ENCODE results near the gene ZMYND11.
"Not testable (repeated sequence)": the region's sequence is repeated elsewhere in the genome, so short reads cannot be mapped to it uniquely, and the experiment has no call there.

ZMYND11 gene

DNA sequence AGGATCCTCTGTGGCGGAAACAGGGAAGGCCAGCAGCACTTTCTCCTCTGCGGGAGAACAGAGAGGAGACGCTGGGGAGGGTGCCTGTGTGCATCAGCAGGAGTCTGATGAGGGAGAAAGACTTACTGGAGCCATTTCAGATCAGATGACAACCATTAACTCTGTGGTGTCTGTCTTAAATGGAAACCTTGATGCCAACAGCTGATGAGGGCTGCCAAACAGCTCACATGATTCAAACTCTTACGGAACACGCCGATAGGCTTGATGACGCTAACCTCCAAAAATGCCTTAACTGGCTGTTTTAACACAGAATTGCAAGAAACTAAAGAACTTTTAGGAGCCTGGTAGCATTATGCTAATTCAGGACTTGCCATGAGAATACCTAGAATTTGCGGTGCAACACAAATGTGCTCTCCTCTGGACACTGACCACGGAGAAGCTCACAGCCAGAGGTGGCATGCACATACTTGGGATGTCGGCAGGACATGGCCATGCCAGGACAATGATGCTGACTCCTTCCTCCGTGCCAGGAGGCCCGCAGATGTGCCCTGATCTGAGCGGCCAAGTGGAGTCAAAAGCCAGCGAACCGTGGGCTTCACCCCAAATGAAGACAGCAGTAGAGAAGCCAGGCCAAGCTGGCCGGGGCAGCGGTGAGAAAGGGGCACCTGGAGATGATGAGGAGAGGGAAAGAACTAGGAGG is 154.9 kb downstream of the ZMYND11 start:
- DNase-seq (ENCODE audit: low read depth in 2 of 2) = peak in 1 of 2 donors; percentile 85
- TF ChIP-seq, protein P1, sequence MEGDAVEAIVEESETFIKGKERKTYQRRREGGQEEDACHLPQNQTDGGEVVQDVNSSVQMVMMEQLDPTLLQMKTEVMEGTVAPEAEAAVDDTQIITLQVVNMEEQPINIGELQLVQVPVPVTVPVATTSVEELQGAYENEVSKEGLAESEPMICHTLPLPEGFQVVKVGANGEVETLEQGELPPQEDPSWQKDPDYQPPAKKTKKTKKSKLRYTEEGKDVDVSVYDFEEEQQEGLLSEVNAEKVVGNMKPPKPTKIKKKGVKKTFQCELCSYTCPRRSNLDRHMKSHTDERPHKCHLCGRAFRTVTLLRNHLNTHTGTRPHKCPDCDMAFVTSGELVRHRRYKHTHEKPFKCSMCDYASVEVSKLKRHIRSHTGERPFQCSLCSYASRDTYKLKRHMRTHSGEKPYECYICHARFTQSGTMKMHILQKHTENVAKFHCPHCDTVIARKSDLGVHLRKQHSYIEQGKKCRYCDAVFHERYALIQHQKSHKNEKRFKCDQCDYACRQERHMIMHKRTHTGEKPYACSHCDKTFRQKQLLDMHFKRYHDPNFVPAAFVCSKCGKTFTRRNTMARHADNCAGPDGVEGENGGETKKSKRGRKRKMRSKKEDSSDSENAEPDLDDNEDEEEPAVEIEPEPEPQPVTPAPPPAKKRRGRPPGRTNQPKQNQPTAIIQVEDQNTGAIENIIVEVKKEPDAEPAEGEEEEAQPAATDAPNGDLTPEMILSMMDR (IDR thresholded peaks at IDR 0.05; ENCODE audit: low read depth, low read length) = no peak
- no peak overlapping the region for H3K4me3 ChIP-seq (replicated peaks in 1 of 2; ENCODE audit: low read depth in 2 of 2, low read length in 2 of 2)

DNA sequence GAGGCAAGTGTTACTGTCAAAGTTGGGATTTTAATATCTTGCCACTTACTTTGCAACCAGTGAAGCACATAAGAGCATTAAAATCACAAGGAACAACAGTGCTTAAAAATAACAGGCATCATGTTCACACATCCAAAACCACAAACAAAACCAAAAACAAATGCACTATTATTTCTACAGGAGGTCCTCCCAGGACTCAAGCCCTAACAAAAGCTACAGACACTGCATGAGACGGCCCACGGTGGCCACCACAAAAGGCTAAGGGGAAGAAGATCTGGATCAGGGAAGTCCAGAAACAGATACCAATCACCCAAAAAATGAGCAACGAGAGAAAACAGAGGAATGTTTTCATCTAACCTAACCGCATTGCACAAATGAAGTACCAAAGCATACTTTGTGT is 158.4 kb downstream of the ZMYND11 start:
- TF ChIP-seq, protein P1 (IDR thresholded peaks at IDR 0.05; ENCODE audit: low read depth, low read length) = no peak
- no peak for DNase-seq (ENCODE audit: low read depth in 2 of 2)
- H3K4me3 ChIP-seq (replicated peaks in 1 of 2; ENCODE audit: low read depth in 2 of 2, low read length in 2 of 2) = no peak overlapping the region

DNA sequence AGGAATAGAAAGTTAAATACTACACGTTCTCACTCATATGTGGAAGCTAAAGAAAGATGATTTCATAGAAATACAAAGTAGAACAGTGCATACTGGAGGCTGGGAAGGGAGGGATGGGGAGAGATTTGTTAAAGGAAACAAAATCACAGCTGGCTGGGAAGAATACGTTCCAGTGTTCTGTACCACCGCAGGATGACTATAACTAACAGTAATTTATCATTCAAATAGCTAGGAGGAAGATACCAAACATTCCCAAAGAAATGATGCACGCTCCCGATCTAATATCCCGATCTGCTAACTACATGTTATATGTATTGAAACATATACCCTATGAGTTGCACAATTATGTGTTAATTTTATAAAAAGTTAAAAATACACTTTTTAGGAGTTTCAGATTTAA is 162.3 kb downstream of the ZMYND11 start:
- peak; percentile 39 to 63 for DNase-seq (ENCODE audit: low read depth in 2 of 2)
- H3K4me3 ChIP-seq (replicated peaks in 1 of 2; ENCODE audit: low read depth in 2 of 2, low read length in 2 of 2) = peak overlapping the region in 1 of 2 donors; percentile 6
- TF ChIP-seq, protein P1 (IDR thresholded peaks at IDR 0.05; ENCODE audit: low read depth, low read length) = no peak

DNA sequence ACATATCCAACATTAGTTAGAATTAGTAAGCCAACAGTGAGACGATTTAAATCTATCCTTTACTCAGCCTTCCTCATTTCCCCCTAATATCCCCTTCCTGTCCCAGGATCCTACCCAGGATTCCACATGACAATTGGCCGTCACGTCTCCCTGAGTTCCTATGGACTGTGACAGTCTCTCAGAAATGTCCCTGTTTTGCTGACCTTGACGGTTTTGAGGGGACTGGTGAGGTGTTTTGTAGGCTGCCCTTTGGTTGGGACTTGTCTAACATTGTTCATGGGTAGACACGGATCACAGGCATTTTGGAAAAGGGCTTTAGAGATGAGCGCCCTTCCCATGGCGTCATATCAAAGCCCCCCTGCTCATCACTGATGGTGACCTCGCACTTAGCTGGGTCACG is 162.8 kb downstream of the ZMYND11 start:
- TF ChIP-seq, protein P1 (IDR thresholded peaks at IDR 0.05; ENCODE audit: low read depth, low read length) = no peak
- DNase-seq (ENCODE audit: low read depth in 2 of 2) = no peak
- no peak overlapping the region for H3K4me3 ChIP-seq (replicated peaks in 1 of 2; ENCODE audit: low read depth in 2 of 2, low read length in 2 of 2)

DNA sequence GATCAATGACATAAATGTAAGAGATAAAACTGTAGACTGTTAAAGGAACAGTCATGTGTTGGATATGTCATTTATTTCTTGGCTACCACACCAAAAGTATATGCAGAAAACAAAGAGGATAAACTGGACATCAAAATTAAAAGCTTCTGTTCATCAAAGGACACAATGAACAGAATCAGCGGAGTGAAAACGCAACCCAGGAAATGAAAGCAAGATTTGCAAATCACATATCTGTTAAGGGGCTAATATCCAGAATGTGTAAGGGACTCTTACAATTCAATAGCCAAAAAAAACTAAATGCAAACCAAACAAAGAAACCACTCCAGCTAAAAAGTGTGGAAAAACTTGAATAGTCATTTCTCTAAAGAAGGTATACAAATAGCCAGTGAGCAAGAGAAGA is 164.3 kb downstream of the ZMYND11 start:
- H3K4me3 ChIP-seq (replicated peaks in 1 of 2; ENCODE audit: low read depth in 2 of 2, low read length in 2 of 2) = no peak overlapping the region
- TF ChIP-seq, protein P1 (IDR thresholded peaks at IDR 0.05; ENCODE audit: low read depth, low read length) = no peak
- no peak for DNase-seq (ENCODE audit: low read depth in 2 of 2)

DNA sequence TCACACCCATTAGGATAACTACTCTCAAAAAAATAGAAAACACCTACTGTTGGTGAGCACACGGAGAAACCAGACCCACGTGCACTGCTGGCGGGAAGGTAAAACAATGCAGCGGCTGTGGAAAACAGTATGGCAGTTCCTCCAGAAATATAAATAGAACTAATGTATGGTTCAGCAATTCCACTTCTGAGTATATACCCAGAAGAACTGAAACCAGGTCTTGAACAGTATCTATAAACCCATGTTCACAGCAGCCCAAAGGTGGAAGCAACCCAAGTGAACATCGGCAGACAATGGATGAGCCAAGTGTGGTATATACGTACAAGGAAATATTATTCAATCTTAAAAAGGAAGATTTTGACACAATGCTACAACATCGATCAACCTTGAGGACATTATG is 164.7 kb downstream of the ZMYND11 start:
- no peak overlapping the region for H3K4me3 ChIP-seq (replicated peaks in 1 of 2; ENCODE audit: low read depth in 2 of 2, low read length in 2 of 2)
- no peak for DNase-seq (ENCODE audit: low read depth in 2 of 2)
- TF ChIP-seq, protein P1 (IDR thresholded peaks at IDR 0.05; ENCODE audit: low read depth, low read length) = no peak

DNA sequence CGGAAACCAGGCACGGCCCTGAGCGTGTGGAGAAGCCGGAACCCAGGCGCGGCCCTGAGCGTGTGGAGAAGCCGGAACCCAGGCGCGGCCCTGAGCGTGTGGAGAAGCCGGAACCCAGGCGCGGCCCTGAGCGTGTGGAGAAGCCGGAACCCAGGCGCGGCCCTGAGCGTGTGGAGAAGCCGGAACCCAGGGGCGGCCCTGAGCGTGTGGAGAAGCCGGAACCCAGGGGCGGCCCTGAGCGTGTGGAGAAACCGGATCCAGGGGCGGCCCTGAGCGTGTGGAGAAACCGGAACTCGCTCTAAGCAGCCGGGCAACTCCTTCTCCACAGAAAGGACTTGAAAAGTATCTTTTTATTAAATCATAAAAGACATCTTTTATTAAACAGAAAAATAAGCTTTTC is 165.3 kb downstream of the ZMYND11 start:
- H3K4me3 ChIP-seq (replicated peaks in 1 of 2; ENCODE audit: low read depth in 2 of 2, low read length in 2 of 2); DNase-seq (ENCODE audit: low read depth in 2 of 2): not testable (repeated sequence)
